GM18508 (cell line): Measurements from ENCODE around the gene ZNF324.

Source experiments
- ATAC-seq: cut with Tn5 transposase; IDR thresholded peaks from one replicate; pipeline ENCODE4 v1.9.1; 2021; ENCODE audit warnings: moderate number of reproducible peaks; ENCODE audit not compliant: insufficient read depth, unreplicated experiment

Gene ZNF324

DNA sequence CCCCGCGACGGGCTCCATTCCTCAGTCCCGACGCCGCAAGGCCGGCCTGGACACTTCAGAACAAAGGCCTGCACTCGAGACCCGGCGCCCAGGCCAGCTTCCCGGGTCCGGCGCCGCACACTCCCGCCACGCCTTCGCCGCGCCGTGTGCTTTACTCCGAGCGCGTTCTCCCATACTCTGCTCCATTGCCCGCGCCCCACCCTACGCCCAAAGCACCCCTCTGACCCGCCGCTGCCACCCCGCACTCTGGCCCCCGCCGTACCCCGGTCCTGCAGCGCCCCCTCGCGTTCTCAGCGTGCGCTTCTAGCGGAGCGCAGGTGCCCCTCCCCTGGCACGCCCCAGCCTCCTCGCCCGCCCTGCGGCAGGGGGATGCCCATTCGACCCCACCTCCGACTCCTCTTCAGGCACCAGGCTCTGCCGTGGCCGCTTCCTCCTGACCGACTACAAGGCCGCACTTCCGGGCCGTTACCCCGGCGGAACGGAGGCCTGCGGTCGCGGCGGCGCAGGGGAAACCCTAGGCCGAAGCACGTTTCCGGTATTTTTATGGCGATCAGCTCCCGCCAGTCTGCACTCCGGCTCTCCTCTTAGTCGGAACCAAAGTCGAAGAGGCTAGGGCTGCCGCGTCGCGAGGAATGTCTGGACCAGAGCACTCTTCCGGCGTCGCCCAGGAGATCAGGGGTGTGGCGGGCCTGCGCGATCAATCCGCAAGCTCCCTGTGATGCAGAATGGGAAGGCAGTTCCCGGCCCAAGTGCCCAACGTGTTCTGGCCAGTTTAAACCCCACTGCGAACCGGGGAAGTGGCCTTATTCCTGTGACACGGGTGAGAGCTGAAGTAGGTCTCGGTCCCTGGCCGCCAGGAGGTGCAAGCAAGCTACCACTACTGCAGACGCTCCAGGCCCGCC, 52.7 kb downstream of the ZNF324 start, which contains the start of gene ZBTB45:
TSS of gene ZBTB45 (minus strand) at position 456 of the 902 bp plus-strand sequence. CDS start 2,137 bp downstream, outside the sequence.
- ATAC-seq, result peak; percentile 65

DNA sequence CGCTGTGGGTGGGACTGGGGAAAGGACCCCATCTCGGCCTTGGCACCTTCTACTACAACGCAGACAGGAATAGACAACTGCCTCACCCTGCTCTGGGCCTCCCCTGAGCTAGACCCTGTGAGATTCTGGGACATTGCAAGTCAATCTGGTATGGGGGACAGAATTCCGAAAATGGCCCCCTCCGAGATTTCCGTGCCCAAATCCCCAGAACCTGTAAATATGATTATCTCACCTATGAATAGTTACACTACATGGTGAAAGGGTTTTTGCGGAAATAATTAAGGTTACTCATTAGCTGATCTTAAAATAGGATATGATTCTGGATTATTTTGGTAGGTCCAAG, 53.3 kb downstream of the ZNF324 start:
- no peak for ATAC-seq

DNA sequence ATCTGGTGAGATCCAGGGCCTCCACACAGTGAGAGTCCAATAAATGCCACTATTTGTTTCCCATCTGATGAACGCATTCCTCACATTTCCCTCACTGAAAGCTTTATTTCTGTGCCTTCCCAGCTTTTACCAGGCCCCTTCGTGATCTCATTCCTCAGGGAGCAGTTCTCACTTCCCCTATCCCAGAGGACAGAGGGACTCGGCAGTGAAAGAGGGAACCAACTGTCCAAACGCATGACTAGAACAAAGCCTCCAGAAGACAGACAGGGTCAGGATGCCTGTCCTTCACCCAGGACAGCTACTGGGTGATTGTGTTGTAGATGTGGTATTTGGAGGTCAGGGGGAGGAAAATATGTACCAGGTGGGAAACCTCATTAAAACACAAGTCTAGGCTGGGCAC, 54.8 kb downstream of the ZNF324 start:
- ATAC-seq, result no peak

DNA sequence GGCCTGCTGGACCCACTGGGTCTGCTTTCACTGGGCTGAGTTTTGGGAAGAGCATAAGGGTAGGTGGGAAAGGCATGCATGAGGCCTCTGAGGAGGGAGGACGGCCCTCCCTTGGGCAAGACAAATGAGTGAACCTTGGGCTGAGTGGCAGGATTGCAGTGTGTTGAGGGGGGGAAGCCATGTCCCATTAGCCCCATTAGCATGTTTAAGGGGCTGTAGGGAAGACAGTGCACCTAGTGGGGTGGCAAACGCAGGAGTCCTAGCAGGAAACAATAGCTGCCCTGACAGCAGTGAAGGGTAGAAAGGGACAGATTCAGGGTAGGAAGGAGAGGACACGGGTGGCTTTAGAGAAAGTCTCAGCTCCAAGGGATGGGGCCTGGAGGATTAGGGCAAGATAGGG, 55.8 kb downstream of the ZNF324 start:
- no peak for ATAC-seq
